GM13977 (cell line): Measurements from ENCODE around the gene FAM107A.
"Not testable (repeated sequence)": the region's sequence is repeated elsewhere in the genome, so short reads cannot be mapped to it uniquely, and the experiment has no call there.

ENCODE experiments used
- DNase-seq: peaks from one replicate; pipeline ENCODE4 v3.0.0; 2012; ENCODE audit warnings: low spot score
- in situ Hi-C: fragments of 300-500 bp; cut with MboI; formaldehyde crosslinking; loops from one replicate; pipeline ENCODE4 v1.12.0; 2022; ENCODE audit warnings: low sequenced_read_pairs, low pct_unique_long_range_greater_than_20kb, mixed read lengths, inconsistent platforms; ENCODE audit not compliant: unreplicated experiment
- TF ChIP-seq, protein P1 (sequence below): IDR thresholded peaks from 2 replicates; pipeline ENCODE4 v1.5.1; 2012; ENCODE audit warnings: mild to moderate bottlenecking, control low read depth; ENCODE audit not compliant: insufficient read depth; ENCODE audit errors: extremely low read depth, missing control alignments

The FAM107A gene

DNA sequence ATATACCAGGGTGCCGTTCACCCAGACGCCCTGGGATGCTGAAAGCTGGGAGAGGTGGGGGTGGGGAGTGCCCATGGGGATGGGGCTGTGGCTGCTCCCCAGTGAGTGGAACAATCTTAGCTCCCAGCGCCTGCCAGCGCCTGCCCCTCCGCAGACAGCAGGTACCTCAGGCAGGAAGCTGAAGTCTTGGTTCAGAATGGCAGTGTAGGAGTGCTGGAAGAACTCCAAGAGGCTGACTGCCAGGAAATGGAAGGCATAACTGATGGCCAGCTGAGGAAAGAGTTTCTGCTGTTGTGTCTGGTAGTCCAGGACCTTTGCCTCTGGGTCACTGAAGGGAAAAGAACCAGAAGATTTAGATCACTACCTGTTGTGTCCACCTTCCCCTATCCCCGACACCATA lies 48.6 kb downstream of the FAM107A start:
- no peak for DNase-seq
- in situ Hi-C loops: no loop called here
- TF ChIP-seq, protein P1, sequence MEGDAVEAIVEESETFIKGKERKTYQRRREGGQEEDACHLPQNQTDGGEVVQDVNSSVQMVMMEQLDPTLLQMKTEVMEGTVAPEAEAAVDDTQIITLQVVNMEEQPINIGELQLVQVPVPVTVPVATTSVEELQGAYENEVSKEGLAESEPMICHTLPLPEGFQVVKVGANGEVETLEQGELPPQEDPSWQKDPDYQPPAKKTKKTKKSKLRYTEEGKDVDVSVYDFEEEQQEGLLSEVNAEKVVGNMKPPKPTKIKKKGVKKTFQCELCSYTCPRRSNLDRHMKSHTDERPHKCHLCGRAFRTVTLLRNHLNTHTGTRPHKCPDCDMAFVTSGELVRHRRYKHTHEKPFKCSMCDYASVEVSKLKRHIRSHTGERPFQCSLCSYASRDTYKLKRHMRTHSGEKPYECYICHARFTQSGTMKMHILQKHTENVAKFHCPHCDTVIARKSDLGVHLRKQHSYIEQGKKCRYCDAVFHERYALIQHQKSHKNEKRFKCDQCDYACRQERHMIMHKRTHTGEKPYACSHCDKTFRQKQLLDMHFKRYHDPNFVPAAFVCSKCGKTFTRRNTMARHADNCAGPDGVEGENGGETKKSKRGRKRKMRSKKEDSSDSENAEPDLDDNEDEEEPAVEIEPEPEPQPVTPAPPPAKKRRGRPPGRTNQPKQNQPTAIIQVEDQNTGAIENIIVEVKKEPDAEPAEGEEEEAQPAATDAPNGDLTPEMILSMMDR: no peak

DNA sequence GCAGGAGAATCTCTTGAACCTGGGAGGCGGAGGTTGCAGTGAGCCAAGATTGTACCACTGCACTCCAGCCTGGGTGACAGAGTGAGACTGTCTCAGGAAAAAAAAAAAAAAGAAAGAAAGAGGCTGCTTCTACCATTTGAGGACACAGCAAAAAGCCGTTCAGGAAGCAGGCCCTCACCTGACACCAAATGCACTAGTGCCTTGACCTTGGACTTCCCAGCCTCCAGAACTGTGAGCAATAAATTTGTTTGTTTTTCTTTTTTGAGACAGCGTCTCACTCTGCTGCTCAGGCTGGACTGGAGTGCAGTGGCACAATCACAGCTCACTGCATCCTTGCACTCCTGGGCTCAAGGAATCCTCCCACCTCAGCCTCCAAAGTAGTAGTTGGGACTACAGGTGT lies 49.8 kb downstream of the FAM107A start:
- DNase-seq, in situ Hi-C loops: not testable (repeated sequence)

DNA sequence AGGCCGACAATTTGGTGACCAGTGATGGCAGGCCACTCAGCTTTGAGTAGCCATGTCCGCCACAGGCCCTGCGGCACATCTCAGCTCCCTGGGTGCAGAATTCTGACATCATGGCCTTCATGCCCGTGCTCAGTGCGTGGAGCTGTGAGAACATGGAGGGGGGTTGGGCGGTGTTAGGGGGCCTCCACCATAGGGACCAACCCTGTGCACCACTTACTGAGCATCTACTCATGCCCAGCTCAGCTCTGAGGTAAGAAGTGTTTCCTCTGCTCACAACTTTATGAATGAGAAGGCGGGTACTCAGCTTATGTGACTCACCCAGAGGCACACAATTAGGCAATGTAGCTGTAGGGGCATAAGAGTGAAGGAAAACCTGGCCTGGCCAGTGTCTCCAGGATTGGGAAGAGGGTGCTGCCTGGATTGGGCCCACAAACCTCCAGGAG lies 50.7 kb downstream of the FAM107A start:
- no peak for DNase-seq
- TF ChIP-seq, protein P1: no peak
- in situ Hi-C loops: no loop called here

DNA sequence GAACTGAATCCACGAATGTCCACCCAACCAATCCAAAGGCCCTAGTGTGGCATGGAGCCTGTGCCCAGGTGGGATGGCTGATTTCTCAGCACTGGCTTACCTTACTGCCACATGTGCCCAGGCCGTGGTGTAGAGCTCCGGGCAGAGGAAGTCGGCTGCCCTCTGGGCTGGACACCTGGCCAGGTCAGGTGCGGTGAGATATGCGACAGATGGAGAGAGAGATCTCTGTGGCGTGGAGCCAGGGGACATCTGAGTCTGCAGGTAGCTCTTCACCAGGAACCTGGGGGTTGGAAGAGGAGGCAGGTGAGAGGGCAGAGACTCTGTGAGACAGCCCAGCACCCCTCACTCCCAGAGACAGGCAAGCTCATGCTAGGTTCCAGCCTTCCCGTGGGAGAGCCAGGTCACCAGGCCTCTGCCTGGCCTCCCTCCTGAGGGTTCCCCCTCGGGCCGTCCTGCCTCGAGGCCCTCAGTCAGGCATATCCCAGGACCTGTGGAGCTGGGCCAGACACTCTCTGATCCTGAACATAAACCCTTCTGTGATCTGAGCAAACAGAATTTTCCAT lies 52.8 kb downstream of the FAM107A start:
- no peak for DNase-seq
- in situ Hi-C loops: no loop called here
- TF ChIP-seq, protein P1: no peak

DNA sequence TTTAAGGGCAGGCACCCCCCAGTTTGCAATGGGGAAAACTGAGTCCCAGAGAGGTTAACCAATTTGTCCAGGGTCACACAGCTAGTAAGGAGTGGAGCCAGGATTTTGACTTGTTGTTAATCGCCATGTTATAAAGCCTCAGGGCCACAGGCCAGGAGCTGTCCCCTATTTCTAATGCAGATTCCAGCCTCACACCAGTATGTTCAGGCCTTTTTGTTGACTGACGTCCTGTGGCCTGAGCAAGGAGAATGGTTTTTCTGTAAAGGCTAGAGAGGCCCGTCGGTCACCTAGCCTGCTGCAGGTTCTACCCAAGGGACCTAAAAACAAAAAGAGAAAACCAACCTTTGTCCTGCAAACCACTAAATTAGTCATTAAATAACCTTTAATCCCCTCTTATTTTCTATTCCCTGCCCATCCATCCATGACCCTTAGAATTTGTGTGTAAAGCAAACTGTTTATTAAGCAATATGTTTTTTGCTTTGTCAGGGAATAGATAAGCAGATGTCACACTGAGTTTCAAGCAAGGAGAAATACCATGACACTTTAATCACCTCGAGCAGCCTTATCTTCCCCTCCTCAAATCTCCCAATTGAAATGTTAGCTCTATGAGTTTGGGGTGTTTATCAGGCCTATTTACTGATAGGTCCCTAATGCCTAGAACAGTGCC lies 54.3 kb downstream of the FAM107A start:
- no peak for DNase-seq
- TF ChIP-seq, protein P1: no peak
- in situ Hi-C loops: no loop called here

DNA sequence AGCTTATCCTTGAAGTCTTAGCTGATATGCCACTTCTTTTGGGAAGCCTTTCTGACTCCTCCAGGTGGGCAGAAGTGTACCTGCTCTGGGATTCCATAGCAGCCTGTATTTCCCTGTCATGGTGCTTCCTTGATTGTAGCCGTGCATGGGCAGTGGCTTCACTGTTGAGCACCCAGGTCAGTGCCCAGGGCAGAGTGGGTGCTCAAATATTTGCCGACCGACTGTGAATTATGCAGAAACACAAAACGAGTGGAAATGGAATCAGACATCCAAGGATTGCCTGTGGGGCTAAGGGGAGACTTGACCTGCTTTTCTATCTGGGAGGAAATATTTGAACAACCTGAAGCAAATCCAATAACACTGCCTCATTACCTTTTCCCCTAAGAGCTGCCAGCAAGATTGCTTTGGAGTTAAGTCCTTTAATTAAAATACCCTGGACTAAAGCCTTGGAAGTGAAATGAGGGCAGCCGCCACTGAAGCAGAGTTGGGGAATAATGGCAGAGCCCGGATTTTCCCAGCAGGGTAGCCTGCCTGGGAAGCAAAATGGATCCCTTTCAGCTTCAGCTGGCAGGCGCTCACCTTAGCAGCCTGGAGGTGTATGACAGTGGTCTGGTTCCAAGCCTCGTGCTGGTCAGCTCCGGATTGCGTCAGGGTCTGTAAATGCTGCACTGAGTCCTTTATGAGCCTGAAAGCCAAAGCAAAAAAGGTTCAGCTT lies 55.1 kb downstream of the FAM107A start:
- in situ Hi-C loops: no loop called here
- DNase-seq: no peak
- TF ChIP-seq, protein P1: no peak

DNA sequence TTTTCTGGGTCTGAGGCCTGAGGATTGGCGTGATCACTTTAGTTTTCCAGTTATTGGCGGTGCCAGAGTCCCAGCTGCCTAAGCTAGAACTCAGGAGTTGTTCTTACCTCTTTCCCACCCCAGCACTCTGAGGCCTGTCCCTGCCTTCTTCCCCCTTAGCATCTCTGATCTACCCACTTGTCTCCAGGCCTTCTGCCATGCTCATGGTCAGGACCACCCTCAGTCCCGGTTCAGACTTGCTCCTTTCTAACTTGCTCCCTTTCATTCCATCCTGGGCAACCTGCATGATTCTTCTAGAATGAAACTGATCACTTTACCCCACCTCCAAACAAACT lies 55.9 kb downstream of the FAM107A start:
- no peak for DNase-seq
- in situ Hi-C loops: no loop called here
- TF ChIP-seq, protein P1: no peak
